ENCODE results near the gene ACSM3.

GRCh38 chr16:20806168-20807050 lies 42.6 kb downstream of the ACSM3 start, which contains the start of the genes ERI2 and REXO5:
- TF ChIP-seq SP1 (IDR thresholded peaks at IDR 0.05) = peak; percentile 46
- TF ChIP-seq TAF1 (conservative IDR thresholded peaks at IDR 0.05) = peak; percentile 51
- peak; percentile 25 for TF ChIP-seq CTCF (IDR thresholded peaks at IDR 0.05; ENCODE audit: low read depth, low read length, missing input control)
- peak; percentile 20 for TF ChIP-seq ATF3 (IDR thresholded peaks at IDR 0.05)
- TF ChIP-seq GABPA (IDR thresholded peaks at IDR 0.05 in 1 of 2, conservative IDR thresholded peaks at IDR 0.05 in 1 of 2) = peak; percentile 96 to 99
- peak; percentile 39 to 62 for TF ChIP-seq HNF4A (conservative IDR thresholded peaks at IDR 0.05)
